GM15510 (cell line): ENCODE results near the gene TMEM203.

ENCODE experiments used
- POLR2A ChIP-seq: IDR thresholded peaks from 3 replicates; pipeline ENCODE4 v1.6.1; 2011; ENCODE audit warnings: borderline replicate concordance; ENCODE audit not compliant: insufficient read length; ENCODE audit errors: extremely low read depth

The TMEM203 gene, protein sequence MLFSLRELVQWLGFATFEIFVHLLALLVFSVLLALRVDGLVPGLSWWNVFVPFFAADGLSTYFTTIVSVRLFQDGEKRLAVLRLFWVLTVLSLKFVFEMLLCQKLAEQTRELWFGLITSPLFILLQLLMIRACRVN

GRCh38 chr9:137205126-137206069 lies at the start of gene TMEM203, which contains the start of gene NDOR1:
Gene TMEM203, minus strand, starts transcription at chr9:137205648. Its CDS starts 234 bp downstream, at chr9:137205414.
Gene NDOR1, plus strand, starts transcription at chr9:137205700. Its CDS starts 78 bp downstream, at chr9:137205778.
- TF ChIP-seq POLR2A = peak; percentile 88

DNA sequence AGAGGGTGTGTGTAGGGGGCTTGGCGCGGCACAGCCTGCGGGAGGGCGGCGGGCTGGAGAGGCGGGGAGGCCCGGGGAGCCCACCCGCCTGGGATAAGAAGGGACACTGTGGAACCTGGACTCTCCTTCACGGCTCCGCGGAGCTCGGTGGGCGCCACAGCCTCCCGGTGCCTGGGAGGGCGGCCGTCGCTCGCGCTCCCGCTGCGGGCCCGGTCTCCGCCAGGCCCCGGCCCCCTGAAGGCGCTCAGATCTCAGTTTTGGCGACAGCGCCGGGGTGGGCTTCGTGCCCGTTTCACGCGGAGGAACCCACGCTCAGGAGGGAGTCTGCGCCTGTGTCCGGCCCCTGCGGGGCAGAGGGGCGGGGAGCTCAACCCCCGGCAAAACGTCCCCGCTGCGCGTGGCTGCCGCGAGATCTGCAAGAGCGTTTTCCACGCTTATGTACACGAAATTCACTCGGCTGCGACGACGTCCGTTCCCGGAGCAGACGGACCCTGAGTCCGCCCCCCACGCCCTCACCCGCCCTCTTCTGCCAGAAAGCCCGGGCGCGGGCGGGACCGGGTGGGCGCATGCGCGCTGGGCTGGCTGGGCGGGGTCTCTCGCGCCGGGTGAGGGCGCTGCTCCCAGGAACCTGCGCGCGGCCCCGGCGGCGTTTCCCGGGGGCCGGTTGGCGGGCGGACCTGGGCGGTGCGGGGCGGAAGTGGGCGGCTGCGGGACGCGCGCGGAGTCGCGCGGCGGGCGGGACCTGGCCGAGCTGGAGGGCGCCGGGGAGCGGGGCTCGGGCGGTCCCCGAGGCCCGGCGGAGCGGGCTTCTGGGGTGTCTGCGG lies 49.4 kb upstream of the TMEM203 start, which contains the start of gene NELFB:
Gene NELFB, plus strand, starts transcription at position 704 of the 824 bp plus-strand sequence.
- TF ChIP-seq POLR2A = peak; percentile 83

GRCh38 chr9:137253717-137254623 lies 48.5 kb upstream of the TMEM203 start:
- no peak for TF ChIP-seq POLR2A

DNA sequence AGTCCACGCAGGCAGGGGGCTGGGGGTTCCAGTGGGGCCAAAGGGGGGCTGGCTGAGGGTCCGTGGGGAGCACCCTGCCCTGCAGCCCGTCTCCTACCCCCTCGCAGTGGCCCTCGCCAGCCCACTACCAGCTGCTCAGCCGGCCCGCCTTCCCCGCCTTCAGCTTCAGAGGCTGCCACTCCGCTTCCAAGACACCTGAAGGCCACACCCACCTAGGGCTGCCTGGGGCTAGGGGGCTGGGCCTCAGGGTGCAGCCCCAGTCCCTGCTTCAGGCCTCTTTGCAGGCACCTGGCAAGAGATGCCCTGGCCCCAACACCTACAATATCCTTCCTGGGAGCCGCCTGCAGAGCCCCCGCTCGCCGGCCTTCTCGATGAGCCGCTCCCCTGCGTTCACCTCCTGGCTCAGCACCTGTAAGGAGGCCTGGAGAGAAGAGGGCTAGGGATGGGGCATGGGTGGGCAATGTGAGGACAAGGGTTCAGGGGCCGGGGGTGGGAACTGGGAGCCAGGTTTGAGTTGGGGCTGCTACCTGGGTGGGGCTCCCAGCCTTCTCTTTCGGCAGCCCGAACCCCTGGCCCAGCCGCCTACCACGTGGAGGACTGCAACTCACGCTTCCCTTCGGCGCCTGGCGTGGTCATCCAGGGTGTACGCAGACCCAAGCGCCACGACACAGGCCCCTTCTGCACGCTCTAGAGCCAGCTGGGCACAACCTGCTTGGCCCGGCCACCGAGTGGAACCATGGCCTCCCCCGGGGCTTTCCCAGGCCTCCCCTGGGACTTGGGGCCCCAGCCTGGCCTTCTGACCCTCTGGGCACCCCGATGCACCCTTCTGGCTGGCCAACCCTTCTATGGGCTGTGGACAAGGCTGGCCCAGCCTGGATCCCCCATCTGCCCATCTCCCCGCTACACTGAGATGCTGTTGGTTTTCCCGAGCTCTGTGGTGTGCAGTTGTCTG lies 47.4 kb upstream of the TMEM203 start:
- TF ChIP-seq POLR2A = no peak

GRCh38 chr9:137251490-137252268 lies 46.2 kb upstream of the TMEM203 start:
- TF ChIP-seq POLR2A = no peak

GRCh38 chr9:137251194-137251461 lies 45.7 kb upstream of the TMEM203 start, which contains the start of gene STPG3:
Gene STPG3, plus strand, starts transcription at chr9:137251286. Its CDS starts 1 bp downstream, at chr9:137251287.
- TF ChIP-seq POLR2A = no peak

GRCh38 chr9:137250329-137251193 lies 45.1 kb upstream of the TMEM203 start:
- no peak for TF ChIP-seq POLR2A

DNA sequence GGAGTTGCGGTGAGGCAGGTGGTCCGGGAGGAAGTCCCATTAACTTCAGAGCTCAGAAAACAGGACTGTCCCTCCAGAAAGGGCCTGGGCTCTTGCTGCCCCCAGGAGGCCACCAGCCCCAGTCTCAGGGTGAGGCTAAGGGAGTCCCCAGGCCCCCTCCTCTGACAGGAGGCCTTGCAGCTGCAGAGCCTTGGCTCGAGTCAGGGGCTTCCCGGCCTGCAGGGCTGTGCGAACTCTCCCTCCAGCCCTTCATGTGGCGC lies 42.4 kb upstream of the TMEM203 start:
- no peak for TF ChIP-seq POLR2A

DNA sequence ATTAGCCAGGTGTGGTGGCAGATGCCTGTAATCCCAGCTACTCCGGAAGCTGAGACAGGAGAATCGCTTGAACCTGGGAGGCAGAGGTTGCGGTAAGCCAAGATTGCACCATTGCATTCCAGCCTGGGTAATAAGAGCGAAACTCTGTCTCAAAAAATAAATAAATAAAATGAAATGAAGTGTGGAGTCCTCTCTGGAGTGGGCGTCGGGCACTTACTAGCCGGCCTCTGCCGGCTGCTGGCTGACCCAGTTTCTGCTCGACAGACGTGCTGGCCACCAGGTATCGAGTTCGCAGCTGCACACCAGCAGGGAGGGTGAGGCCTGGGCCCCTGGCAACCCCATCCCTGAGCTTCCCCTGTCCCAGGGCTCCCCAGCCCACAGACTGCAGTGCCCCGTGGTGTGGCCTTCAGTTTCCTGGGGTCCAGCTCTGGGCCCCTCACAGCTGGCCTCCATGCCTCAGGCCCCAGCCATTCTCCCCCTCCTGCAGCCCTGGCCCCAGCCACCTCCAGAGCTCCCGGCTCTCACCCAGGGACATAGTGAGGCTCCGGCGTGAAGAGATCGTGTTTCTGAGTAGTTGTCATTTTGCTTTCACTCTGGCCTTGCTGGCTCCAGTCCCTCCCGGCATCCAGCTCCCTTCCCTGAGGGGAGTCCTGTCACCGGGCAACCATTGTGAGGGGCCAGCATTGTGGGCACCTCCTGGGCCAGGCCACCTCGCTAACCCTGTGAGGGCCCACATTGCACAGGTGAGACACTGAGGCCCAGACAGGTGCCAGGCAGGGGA lies 41.9 kb upstream of the TMEM203 start:
- no peak for TF ChIP-seq POLR2A

DNA sequence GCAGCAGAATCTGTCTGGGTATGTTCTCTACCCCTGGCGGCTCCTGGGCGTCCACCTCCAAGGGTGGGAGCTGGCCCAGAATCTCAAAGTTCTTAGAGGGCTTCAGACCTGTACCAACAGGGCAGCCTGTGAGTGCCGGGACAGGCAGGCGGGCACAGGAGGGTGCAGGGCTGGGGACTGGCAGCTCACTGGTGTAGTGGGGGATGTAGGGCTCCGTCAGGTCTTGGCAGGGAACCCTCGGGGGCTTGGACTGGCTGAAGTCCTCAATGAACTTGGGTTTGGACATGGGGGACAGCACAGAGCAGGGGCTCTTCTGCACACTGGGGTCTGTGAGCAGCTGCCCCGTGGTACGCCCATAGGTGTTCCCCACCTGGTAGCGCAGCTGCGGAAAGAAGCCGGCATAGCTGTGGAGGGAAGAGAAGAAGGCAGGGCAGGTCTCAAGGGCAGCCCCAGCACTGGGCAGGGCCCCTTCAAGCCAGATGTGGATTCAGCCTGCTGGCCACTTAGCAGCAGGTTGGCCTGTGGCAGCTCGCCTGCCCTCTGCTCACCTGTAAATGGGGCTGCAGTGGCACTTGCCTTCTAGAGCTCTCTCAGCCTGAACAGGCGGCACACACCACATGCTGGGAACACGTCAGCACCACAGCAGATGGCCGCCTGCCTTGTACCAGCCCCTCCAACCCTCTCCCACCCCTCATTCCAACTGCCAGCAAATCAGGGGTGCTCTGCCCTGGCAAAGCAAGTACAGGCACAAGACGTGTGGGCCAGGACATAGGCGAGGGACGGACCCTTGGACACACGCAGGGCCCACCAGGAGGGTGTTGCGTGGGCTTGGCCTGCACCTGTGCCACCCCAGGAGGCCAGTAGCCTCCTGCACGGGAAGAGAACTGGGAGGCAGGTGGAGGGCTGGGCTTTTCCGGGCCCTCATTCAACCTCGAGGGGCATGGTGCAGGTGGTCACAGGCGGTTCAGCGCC lies 40.3 kb upstream of the TMEM203 start:
- no peak for TF ChIP-seq POLR2A
